Rectal smooth muscle tissue (tissue), 1 donor: ENCODE results near the gene OR8H2.
"Not testable (repeated sequence)": the region's sequence is repeated elsewhere in the genome, so short reads cannot be mapped to it uniquely, and the experiment has no call there.

Experiments
- H3K27ac ChIP-seq: one replicate; pipeline ENCODE4 v1.7.0; 2013; ENCODE audit warnings: low read depth, low read length, inconsistent platforms
- H3K27me3 ChIP-seq: one replicate; pipeline ENCODE4 v1.7.0; 2013; ENCODE audit warnings: low read length; ENCODE audit not compliant: control insufficient read depth, insufficient read depth
- H3K36me3 ChIP-seq: one replicate; pipeline ENCODE4 v1.7.0; 2013; ENCODE audit warnings: low read length; ENCODE audit not compliant: control insufficient read depth, insufficient read depth
- H3K4me1 ChIP-seq: one replicate; pipeline ENCODE4 v1.7.0; 2013; ENCODE audit warnings: low read length; ENCODE audit not compliant: control insufficient read depth, insufficient read depth
- H3K4me3 ChIP-seq: one replicate; pipeline ENCODE4 v1.7.0; 2013; ENCODE audit warnings: low read length
- H3K9ac ChIP-seq: one replicate; pipeline ENCODE4 v1.7.0; 2013; ENCODE audit warnings: low read length

OR8H2 gene

GRCh38 chr11:56103210-56103737 lies at the start of gene OR8H2:
TSS of gene OR8H2 (plus strand) at chr11:56103687. CDS start at chr11:56105043, 1,356 bp downstream.
- no peaks in the 10 kb centered on the region for H3K27me3 ChIP-seq
- no peak within 1 kb of the TSS for H3K4me3 ChIP-seq
- no peak within 1 kb of the TSS for H3K9ac ChIP-seq
- no peaks in the 10 kb centered on the region for H3K36me3 ChIP-seq
- H3K27ac ChIP-seq: no peak within 1 kb of the TSS
- H3K4me1 ChIP-seq: no peaks in the 10 kb centered on the region

GRCh38 chr11:56056366-56056765 lies 47.1 kb upstream of the OR8H2 start:
- not testable (repeated sequence) for H3K27ac ChIP-seq, H3K36me3 ChIP-seq, H3K4me3 ChIP-seq, H3K9ac ChIP-seq, H3K4me1 ChIP-seq, H3K27me3 ChIP-seq

- H3K9ac ChIP-seq, H3K27ac ChIP-seq, H3K4me3 ChIP-seq, H3K27me3 ChIP-seq, H3K4me1 ChIP-seq, H3K36me3 ChIP-seq: not testable (repeated sequence)
Measured at GRCh38 chr11:56057661-56058237, 45.7 kb upstream of the OR8H2 start.

GRCh38 chr11:56058260-56058780 lies 45.2 kb upstream of the OR8H2 start:
- H3K27me3 ChIP-seq, H3K27ac ChIP-seq, H3K4me1 ChIP-seq, H3K9ac ChIP-seq, H3K4me3 ChIP-seq, H3K36me3 ChIP-seq: not testable (repeated sequence)

- Histone ChIP-seq H3K27ac (no peak overlapping the region), H3K4me3 (no peak overlapping the region), H3K36me3 (no peaks in the 10 kb centered on the region), H3K9ac (no peak overlapping the region), H3K27me3 (no peaks in the 10 kb centered on the region), H3K4me1 (no peaks in the 10 kb centered on the region)
Measured at GRCh38 chr11:56066980-56067379, 36.5 kb upstream of the OR8H2 start.

GRCh38 chr11:56089697-56090096 lies 13.8 kb upstream of the OR8H2 start:
- no peak overlapping the region for H3K4me3 ChIP-seq
- H3K9ac ChIP-seq: no peak overlapping the region

GRCh38 chr11:56093008-56093407 lies 10.5 kb upstream of the OR8H2 start, which contains the start of gene OR8I2:
TSS of gene OR8I2 (plus strand) at chr11:56093308. CDS start at chr11:56093308, 0 bp downstream.
- Histone ChIP-seq H3K9ac (no peak within 1 kb of the TSS), H3K4me1 (no peaks in the 10 kb centered on the region), H3K36me3 (no peaks in the 10 kb centered on the region), H3K27me3 (no peaks in the 10 kb centered on the region), H3K4me3 (no peak within 1 kb of the TSS), H3K27ac (no peak within 1 kb of the TSS)

More at GRCh38 chr11:56089697-56090096, 13.8 kb upstream of the OR8H2 start:
- no peaks in the 10 kb centered on the region for H3K36me3 ChIP-seq
- no peaks in the 10 kb centered on the region for H3K4me1 ChIP-seq
- no peaks in the 10 kb centered on the region for H3K27me3 ChIP-seq
- no peak overlapping the region for H3K27ac ChIP-seq

GRCh38 chr11:56122073-56122472 lies 18.6 kb downstream of the OR8H2 start, which contains the start of gene OR8H3:
TSS of gene OR8H3 (plus strand) at chr11:56122373. CDS start at chr11:56122373, 0 bp downstream.
- no peaks in the 10 kb centered on the region for H3K27me3 ChIP-seq
- H3K4me3 ChIP-seq: no peak within 1 kb of the TSS
- no peaks in the 10 kb centered on the region for H3K36me3 ChIP-seq
- no peak within 1 kb of the TSS for H3K27ac ChIP-seq
- no peak within 1 kb of the TSS for H3K9ac ChIP-seq
- H3K4me1 ChIP-seq: no peaks in the 10 kb centered on the region

GRCh38 chr11:56140151-56140661 lies 36.7 kb downstream of the OR8H2 start, which contains the start of gene OR8J3:
TSS of gene OR8J3 (minus strand) at chr11:56140201. CDS start at chr11:56137718, 2,483 bp downstream.
- Histone ChIP-seq H3K36me3 (no peaks in the 10 kb centered on the region), H3K27me3 (no peaks in the 10 kb centered on the region), H3K9ac (no peak within 1 kb of the TSS), H3K4me1 (no peaks in the 10 kb centered on the region), H3K4me3 (no peak within 1 kb of the TSS), H3K27ac (no peak within 1 kb of the TSS)

GRCh38 chr11:56143681-56144080 lies 40.2 kb downstream of the OR8H2 start:
- H3K27ac ChIP-seq: not testable (repeated sequence)

GRCh38 chr11:56151376-56151775 lies 47.9 kb downstream of the OR8H2 start:
- H3K27me3 ChIP-seq: no peaks in the 10 kb centered on the region
- no peak overlapping the region for H3K4me3 ChIP-seq
- H3K36me3 ChIP-seq: no peaks in the 10 kb centered on the region
- no peak overlapping the region for H3K27ac ChIP-seq
- no peaks in the 10 kb centered on the region for H3K4me1 ChIP-seq
- no peak overlapping the region for H3K9ac ChIP-seq

More at GRCh38 chr11:56143681-56144080, 40.2 kb downstream of the OR8H2 start:
- H3K9ac ChIP-seq, H3K36me3 ChIP-seq, H3K27me3 ChIP-seq, H3K4me3 ChIP-seq, H3K4me1 ChIP-seq: not testable (repeated sequence)

- no peak overlapping the region for H3K4me3 ChIP-seq
Measured at GRCh38 chr11:56152333-56152732, 48.8 kb downstream of the OR8H2 start.

More at GRCh38 chr11:56152333-56152732, 48.8 kb downstream of the OR8H2 start:
- Histone ChIP-seq H3K9ac (no peak overlapping the region), H3K27me3 (no peaks in the 10 kb centered on the region), H3K4me1 (no peaks in the 10 kb centered on the region), H3K36me3 (no peaks in the 10 kb centered on the region), H3K27ac (no peak overlapping the region)
